SK-N-DZ (cell line): ENCODE data around the gene FOXA3.

Experiments
- DNase-seq: peaks from one replicate; pipeline ENCODE4 v3.0.0-alpha.2; 2015; ENCODE audit warnings: low spot score

The FOXA3 gene

GRCh38 chr19:45917421-45918091 is 53.4 kb downstream of the FOXA3 start:
- no peak for DNase-seq

DNA sequence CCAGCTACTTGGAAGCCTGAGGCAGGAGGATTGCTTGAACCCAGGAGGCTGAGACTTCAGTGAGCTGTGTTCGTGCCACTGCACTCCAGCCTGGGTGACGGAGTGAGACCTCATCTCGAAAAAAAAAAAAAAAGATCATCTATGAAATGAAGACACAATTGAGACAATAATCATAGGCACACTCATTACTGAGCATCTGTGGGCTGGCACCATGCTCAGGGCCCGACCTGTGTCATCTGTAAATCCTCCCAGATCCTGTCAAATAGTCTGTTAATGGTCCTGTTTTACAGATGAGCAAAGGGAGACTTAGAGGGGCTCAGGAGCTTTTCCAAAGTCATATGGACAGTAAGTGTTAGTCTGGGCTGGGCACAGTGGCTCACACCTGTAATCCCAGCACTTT is 54.6 kb downstream of the FOXA3 start:
- no peak for DNase-seq

- DNase-seq, result no peak
Observed at GRCh38 chr19:45919678-45920077, 55.6 kb downstream of the FOXA3 start.

DNA sequence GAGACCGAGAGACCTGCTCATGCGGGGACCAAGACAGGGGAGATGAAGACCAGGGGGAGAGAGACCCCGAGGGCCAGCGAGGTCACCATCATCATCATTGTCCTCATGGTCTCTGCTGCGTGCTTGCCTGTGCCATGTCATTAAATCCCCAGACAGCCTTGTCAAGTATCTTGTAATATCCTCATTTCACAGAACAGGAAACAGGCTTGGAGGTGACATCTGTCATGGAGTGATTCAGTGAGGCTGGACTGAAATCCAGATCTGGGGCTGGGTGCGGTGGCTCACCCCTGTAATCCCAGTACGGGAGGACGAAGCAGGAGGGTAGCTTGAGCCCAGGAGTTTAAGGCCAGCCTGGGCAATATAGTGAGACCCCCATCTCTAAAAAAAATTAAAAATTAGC is 56.3 kb downstream of the FOXA3 start:
- DNase-seq, result no peak

- peak; percentile 27 for DNase-seq
Observed at GRCh38 chr19:45922281-45922680, 58.2 kb downstream of the FOXA3 start.
